Measurements from ENCODE around the gene LBX2. TPM values are rescaled to one million over a fixed set of nuclear protein-coding genes. Genes with fewer than 3 reads are reported as not detected.
A peak's percentile ranks its signal among the peaks of the same experiment; 100 is the strongest.

The LBX2 gene
- total and polyA plus RNA-seq, 9 of the 15 experiments (the other 6 are each of a cell fraction or from before 2014, with no cell fraction given): 0.39 to 6.2 (median 1.8) TPM; not detected in 1

DNA sequence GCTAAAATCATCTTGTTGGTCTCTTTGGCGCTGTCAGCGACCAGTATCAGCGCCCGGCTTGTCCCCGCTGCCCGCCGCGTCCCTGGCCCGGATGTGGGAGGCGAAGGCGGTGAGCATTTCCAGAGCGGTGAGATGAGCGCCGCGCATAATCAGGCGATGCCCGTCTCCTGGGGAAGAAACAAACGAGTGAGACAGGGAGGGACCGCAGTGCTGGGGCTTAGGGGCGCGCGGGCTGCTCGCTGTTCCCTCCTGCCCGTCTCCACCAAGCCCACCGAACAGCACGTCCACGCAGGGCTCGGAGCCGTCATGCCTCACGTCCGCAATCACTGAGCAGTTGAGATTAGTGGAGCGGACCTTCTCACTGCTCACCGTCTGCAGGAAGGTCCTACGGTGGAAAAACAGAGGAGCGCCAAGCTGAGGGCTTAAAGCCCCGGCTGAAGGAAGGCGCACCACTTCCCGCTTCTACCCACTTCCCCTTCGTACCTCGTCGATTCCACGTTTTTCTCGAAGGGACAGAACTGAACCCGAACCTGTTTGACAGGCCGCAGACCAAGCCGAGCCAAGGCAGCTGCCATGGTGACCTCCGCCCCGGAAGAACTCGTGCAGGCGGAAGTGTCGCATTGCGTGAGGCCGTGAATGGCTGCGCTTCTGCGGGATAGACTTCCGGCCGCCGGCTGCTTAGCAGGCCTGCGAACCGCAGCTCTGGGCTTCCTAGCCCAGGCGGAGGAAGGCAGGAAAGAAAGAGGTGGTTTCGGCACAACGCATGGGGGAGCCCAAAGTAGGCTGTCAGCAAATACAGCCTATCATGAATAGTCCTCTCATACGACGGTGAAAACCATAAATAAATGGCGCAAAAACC is 27.1 kb downstream of the LBX2 start, which contains the start of gene MRPL53 (continued):
- TF ChIP-seq TAL1 (IDR thresholded peaks at IDR 0.05): no peak
- TF ChIP-seq, protein P1, sequence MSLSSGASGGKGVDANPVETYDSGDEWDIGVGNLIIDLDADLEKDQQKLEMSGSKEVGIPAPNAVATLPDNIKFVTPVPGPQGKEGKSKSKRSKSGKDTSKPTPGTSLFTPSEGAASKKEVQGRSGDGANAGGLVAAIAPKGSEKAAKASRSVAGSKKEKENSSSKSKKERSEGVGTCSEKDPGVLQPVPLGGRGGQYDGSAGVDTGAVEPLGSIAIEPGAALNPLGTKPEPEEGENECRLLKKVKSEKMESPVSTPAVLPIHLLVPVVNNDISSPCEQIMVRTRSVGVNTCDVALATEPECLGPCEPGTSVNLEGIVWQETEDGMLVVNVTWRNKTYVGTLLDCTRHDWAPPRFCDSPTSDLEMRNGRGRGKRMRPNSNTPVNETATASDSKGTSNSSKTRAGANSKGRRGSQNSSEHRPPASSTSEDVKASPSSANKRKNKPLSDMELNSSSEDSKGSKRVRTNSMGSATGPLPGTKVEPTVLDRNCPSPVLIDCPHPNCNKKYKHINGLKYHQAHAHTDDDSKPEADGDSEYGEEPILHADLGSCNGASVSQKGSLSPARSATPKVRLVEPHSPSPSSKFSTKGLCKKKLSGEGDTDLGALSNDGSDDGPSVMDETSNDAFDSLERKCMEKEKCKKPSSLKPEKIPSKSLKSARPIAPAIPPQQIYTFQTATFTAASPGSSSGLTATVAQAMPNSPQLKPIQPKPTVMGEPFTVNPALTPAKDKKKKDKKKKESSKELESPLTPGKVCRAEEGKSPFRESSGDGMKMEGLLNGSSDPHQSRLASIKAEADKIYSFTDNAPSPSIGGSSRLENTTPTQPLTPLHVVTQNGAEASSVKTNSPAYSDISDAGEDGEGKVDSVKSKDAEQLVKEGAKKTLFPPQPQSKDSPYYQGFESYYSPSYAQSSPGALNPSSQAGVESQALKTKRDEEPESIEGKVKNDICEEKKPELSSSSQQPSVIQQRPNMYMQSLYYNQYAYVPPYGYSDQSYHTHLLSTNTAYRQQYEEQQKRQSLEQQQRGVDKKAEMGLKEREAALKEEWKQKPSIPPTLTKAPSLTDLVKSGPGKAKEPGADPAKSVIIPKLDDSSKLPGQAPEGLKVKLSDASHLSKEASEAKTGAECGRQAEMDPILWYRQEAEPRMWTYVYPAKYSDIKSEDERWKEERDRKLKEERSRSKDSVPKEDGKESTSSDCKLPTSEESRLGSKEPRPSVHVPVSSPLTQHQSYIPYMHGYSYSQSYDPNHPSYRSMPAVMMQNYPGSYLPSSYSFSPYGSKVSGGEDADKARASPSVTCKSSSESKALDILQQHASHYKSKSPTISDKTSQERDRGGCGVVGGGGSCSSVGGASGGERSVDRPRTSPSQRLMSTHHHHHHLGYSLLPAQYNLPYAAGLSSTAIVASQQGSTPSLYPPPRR (CRISPR knock-in tag; IDR thresholded peaks at IDR 0.05; ENCODE audit: borderline replicate concordance): no peak
- TF ChIP-seq ZNF583 (CRISPR knock-in tag; IDR thresholded peaks at IDR 0.05): 0 out of 2 replicates have a peak, but pooled peaks have one; percentile 61
- no peak for TF ChIP-seq TRIM28 (IDR thresholded peaks at IDR 0.05)
- TF ChIP-seq, protein P2, sequence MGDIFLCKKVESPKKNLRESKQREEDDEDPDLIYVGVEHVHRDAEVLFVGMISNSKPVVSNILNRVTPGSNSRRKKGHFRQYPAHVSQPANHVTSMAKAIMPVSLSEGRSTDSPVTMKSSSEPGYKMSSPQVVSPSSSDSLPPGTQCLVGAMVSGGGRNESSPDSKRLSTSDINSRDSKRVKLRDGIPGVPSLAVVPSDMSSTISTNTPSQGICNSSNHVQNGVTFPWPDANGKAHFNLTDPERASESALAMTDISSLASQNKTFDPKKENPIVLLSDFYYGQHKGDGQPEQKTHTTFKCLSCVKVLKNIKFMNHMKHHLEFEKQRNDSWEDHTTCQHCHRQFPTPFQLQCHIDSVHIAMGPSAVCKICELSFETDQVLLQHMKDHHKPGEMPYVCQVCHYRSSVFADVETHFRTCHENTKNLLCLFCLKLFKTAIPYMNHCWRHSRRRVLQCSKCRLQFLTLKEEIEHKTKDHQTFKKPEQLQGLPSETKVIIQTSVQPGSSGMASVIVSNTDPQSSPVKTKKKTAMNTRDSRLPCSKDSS (IDR thresholded peaks at IDR 0.05; ENCODE audit: low read depth, partially characterized antibody): no peak
- peak; percentile 78 for TF ChIP-seq SAP30 (IDR thresholded peaks at IDR 0.05; ENCODE audit: borderline replicate concordance, insufficient read depth, low read depth, low read length, poor library complexity, severe bottlenecking)
- TF ChIP-seq SP2 (IDR thresholded peaks at IDR 0.05; ENCODE audit: extremely low read depth, low read depth, low read length, poor library complexity, severe bottlenecking): no peak
- TF ChIP-seq SMAD2 (IDR thresholded peaks at IDR 0.05; ENCODE audit: low read depth, low read length): no peak
- TF ChIP-seq KLF16 (IDR thresholded peaks at IDR 0.05): peak; percentile 74; the same call in 1 of the 2 replicates
- TF ChIP-seq, protein P3, sequence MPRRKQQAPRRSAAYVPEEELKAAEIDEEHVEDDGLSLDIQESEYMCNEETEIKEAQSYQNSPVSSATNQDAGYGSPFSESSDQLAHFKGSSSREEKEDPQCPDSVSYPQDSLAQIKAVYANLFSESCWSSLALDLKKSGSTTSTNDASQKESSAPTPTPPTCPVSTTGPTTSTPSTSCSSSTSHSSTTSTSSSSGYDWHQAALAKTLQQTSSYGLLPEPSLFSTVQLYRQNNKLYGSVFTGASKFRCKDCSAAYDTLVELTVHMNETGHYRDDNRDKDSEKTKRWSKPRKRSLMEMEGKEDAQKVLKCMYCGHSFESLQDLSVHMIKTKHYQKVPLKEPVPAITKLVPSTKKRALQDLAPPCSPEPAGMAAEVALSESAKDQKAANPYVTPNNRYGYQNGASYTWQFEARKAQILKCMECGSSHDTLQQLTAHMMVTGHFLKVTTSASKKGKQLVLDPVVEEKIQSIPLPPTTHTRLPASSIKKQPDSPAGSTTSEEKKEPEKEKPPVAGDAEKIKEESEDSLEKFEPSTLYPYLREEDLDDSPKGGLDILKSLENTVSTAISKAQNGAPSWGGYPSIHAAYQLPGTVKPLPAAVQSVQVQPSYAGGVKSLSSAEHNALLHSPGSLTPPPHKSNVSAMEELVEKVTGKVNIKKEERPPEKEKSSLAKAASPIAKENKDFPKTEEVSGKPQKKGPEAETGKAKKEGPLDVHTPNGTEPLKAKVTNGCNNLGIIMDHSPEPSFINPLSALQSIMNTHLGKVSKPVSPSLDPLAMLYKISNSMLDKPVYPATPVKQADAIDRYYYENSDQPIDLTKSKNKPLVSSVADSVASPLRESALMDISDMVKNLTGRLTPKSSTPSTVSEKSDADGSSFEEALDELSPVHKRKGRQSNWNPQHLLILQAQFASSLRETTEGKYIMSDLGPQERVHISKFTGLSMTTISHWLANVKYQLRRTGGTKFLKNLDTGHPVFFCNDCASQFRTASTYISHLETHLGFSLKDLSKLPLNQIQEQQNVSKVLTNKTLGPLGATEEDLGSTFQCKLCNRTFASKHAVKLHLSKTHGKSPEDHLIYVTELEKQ (CRISPR knock-in tag; IDR thresholded peaks at IDR 0.05): no peak
- no peak for TF ChIP-seq SNIP1 (IDR thresholded peaks at IDR 0.05; ENCODE audit: low read depth)
- no peak for TF ChIP-seq U2AF2 (optimal IDR thresholded peaks at IDR 0.05; ENCODE audit: low read depth, low read length)
- TF ChIP-seq, protein P4, sequence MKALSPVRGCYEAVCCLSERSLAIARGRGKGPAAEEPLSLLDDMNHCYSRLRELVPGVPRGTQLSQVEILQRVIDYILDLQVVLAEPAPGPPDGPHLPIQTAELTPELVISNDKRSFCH (CRISPR knock-in tag; IDR thresholded peaks at IDR 0.05): no peak
- TF ChIP-seq, protein P4 (tag; IDR thresholded peaks at IDR 0.05): no peak

All from K562 (cell line).